HFFc6 (cell line): ENCODE measurements around the gene ABCA3. TPM values are rescaled to one million over a fixed set of nuclear protein-coding genes. Genes with fewer than 3 reads are reported as not detected.

Experiments
- DNase-seq: peaks from one replicate; pipeline ENCODE4 v3.0.0-alpha.2; 2018
- H3K27ac Mint-ChIP-seq: 2 replicates; pipeline ENCODE4 v1.8.0; 2020; ENCODE audit warnings: mild to moderate bottlenecking, mixed read lengths
- H3K27me3 Mint-ChIP-seq: 2 replicates; pipeline ENCODE4 v1.8.0; 2021; ENCODE audit warnings: mild to moderate bottlenecking, moderate library complexity, mixed read lengths; ENCODE audit not compliant: insufficient read depth
- H3K36me3 Mint-ChIP-seq: 2 replicates; pipeline ENCODE4 v1.8.0; 2021; ENCODE audit warnings: low read depth, mixed read lengths
- H3K4me1 Mint-ChIP-seq: 2 replicates; pipeline ENCODE4 v1.8.0; 2020; ENCODE audit warnings: low read depth, mixed read lengths
- H3K4me3 Mint-ChIP-seq: 2 replicates; pipeline ENCODE4 v1.8.0; 2020; ENCODE audit warnings: mild to moderate bottlenecking, moderate library complexity, mixed read lengths
- H3K9me3 Mint-ChIP-seq: 2 replicates; pipeline ENCODE4 v1.8.0; 2020; ENCODE audit warnings: mild to moderate bottlenecking, mixed read lengths
- total RNA-seq, 6 experiments: library from RNA; stranded (reverse); fragmentation: NEBNext Ultra II Directional; extraction: Animal tissue kit (Norgen Biotek cat#: 25700); gene quantifications; 2 replicates in 1 of 6; 3 replicates in 5 of 6; pipeline ENCODE4 v1.2.3, GENCODE V29; 2021
- TF ChIP-seq, protein P1 (sequence below): fragments of 200-600 bp; sonication (generic); IDR thresholded peaks from 2 replicates; pipeline ENCODE4 v1.5.0; 2021; ENCODE audit warnings: antibody characterized with exemption, mild to moderate bottlenecking

ABCA3 gene
- total RNA-seq, 6 experiments from 2014 or later: 1.9 to 3.6 (median 2.4) TPM

- TF ChIP-seq, protein P1, sequence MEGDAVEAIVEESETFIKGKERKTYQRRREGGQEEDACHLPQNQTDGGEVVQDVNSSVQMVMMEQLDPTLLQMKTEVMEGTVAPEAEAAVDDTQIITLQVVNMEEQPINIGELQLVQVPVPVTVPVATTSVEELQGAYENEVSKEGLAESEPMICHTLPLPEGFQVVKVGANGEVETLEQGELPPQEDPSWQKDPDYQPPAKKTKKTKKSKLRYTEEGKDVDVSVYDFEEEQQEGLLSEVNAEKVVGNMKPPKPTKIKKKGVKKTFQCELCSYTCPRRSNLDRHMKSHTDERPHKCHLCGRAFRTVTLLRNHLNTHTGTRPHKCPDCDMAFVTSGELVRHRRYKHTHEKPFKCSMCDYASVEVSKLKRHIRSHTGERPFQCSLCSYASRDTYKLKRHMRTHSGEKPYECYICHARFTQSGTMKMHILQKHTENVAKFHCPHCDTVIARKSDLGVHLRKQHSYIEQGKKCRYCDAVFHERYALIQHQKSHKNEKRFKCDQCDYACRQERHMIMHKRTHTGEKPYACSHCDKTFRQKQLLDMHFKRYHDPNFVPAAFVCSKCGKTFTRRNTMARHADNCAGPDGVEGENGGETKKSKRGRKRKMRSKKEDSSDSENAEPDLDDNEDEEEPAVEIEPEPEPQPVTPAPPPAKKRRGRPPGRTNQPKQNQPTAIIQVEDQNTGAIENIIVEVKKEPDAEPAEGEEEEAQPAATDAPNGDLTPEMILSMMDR: no peak
- H3K27ac Mint-ChIP-seq: no peak overlapping the region
- no peaks in the 10 kb centered on the region for H3K4me1 Mint-ChIP-seq
- no peak for DNase-seq
- H3K9me3 Mint-ChIP-seq: no peaks in the 10 kb centered on the region
- H3K36me3 Mint-ChIP-seq: peaks cover 4% of the 10 kb centered on the region; the same call in 1 of the 2 replicates
- no peak overlapping the region for H3K4me3 Mint-ChIP-seq
- H3K27me3 Mint-ChIP-seq: no peaks in the 10 kb centered on the region; the same call in none of the 2 replicates
These were observed 105.7 kb downstream of the ABCA3 start for GRCh38 chr16:2234813-2235170.

GRCh38 chr16:2233872-2234812, 106.4 kb downstream of the ABCA3 start:
- no peak for DNase-seq
- Mint-ChIP-seq H3K27me3 (no peaks in the 10 kb centered on the region; the same call in none of the 2 replicates), H3K36me3 (peaks cover 4% of the 10 kb centered on the region; the same call in 1 of the 2 replicates), H3K9me3 (no peaks in the 10 kb centered on the region), H3K4me1 (no peaks in the 10 kb centered on the region), H3K27ac (no peak overlapping the region), H3K4me3 (no peak overlapping the region)
- TF ChIP-seq, protein P1: peak; percentile 34

DNA sequence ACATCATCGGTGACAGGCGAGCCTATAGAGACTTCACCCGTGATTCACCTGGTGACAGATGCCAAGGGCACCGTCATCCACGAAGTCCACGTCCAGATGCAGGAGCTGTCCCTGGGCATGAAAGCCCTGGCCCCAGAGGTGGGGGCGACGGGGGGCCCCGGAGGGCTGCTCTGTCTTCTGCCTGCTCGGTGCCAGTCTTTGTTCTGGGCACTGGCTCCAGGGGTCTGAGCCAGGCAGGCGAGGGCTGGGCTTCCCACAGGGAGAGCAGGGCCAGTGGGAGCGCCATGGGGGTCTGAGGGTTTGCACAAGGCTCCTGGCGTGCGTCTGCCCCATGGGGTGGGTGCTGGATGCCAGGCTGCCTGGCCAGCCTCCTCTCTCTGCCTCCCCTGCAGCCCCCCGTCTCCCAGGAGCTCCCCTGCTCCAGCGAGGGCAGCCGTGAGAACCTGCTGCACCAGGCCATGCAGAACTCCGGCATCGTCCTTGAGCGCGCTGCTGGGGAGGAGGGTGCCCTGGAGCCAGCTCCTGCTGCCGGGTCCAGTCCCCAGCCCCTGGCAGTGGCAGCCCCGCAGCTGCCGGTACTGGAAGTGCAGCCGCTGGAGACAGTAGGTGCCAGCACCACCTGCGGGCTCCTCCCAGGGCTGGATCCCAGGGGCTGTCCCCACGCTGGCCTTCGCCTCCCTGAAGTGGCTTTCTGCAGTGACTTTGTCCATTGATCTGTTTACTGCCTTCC, 107.3 kb downstream of the ABCA3 start:
- TF ChIP-seq, protein P1: no peak

GRCh38 chr16:2232094-2232990, 108.2 kb downstream of the ABCA3 start:
- Mint-ChIP-seq H3K9me3 (no peaks in the 10 kb centered on the region), H3K4me1 (no peaks in the 10 kb centered on the region), H3K4me3 (no peak overlapping the region), H3K36me3 (peaks cover 4% of the 10 kb centered on the region; the same call in 1 of the 2 replicates), H3K27me3 (no peaks in the 10 kb centered on the region; the same call in none of the 2 replicates), H3K27ac (no peak overlapping the region)
- DNase-seq: no peak
- TF ChIP-seq, protein P1: no peak

More for the DNA sequence above, 107.3 kb downstream of the ABCA3 start:
- DNase-seq: no peak
- no peaks in the 10 kb centered on the region for H3K4me1 Mint-ChIP-seq
- no peaks in the 10 kb centered on the region for H3K9me3 Mint-ChIP-seq
- H3K27me3 Mint-ChIP-seq: no peaks in the 10 kb centered on the region; the same call in none of the 2 replicates
- H3K36me3 Mint-ChIP-seq: peaks cover 4% of the 10 kb centered on the region; the same call in 1 of the 2 replicates
- H3K27ac Mint-ChIP-seq: no peak overlapping the region
- no peak overlapping the region for H3K4me3 Mint-ChIP-seq
